OCI-LY1 (cell line): ENCODE results near the gene SELENBP1.

Experiments
- H2AFZ ChIP-seq: fragments of 200-600 bp; sonication (generic), shearing (Covaris generic); 2 replicates; pipeline ENCODE4 v1.6.0; 2014; ENCODE audit warnings: antibody characterized with exemption, mild to moderate bottlenecking, low read length
- H3F3A ChIP-seq: fragments of 200-600 bp; sonication (generic), shearing (Covaris generic); 2 replicates; pipeline ENCODE4 v1.6.0; 2014; ENCODE audit warnings: mild to moderate bottlenecking, antibody characterized with exemption, low read length, moderate library complexity; ENCODE audit not compliant: insufficient read depth
- H3K27ac ChIP-seq: fragments of 200-600 bp; sonication (generic); 2 replicates; pipeline ENCODE4 v1.5.1; 2014; ENCODE audit warnings: low read length, mixed run types, mild to moderate bottlenecking, low read depth; ENCODE audit not compliant: poor library complexity, severe bottlenecking
- H3K27me3 ChIP-seq: fragments of 200-600 bp; sonication (generic); 2 replicates; pipeline ENCODE4 v1.6.0; 2014; ENCODE audit warnings: antibody characterized with exemption, mild to moderate bottlenecking, low read length, moderate library complexity; ENCODE audit not compliant: insufficient read depth
- H3K36me3 ChIP-seq: fragments of 200-600 bp; sonication (generic); 2 replicates; pipeline ENCODE4 v1.6.1; 2014; ENCODE audit warnings: mild to moderate bottlenecking, antibody characterized with exemption, low read length, moderate library complexity, mixed read lengths; ENCODE audit not compliant: insufficient read depth
- H3K4me1 ChIP-seq: fragments of 200-600 bp; sonication (generic); 2 replicates; pipeline ENCODE4 v1.5.1; 2014; ENCODE audit warnings: mild to moderate bottlenecking, low read length, moderate library complexity; ENCODE audit not compliant: insufficient read depth, severe bottlenecking
- H3K4me2 ChIP-seq: fragments of 200-600 bp; sonication (generic), shearing (Covaris generic); 2 replicates; pipeline ENCODE4 v1.6.1; 2014; ENCODE audit warnings: low read length
- H3K4me3 ChIP-seq: fragments of 200-600 bp; sonication (generic); 2 replicates; pipeline ENCODE4 v1.5.1; 2014; ENCODE audit warnings: low read length, low read depth, mild to moderate bottlenecking, mixed read lengths; ENCODE audit not compliant: poor library complexity, severe bottlenecking
- H3K79me2 ChIP-seq: fragments of 200-600 bp; shearing (Covaris generic); 2 replicates; pipeline ENCODE4 v1.6.1; 2016; ENCODE audit warnings: mixed run types, low read length, mixed read lengths; ENCODE audit not compliant: insufficient read depth
- H3K9ac ChIP-seq: fragments of 200-600 bp; sonication (generic), shearing (Covaris generic); 2 replicates; pipeline ENCODE4 v1.6.1; 2014; ENCODE audit warnings: mild to moderate bottlenecking, low read length, mixed read lengths
- H3K9me2 ChIP-seq: fragments of 200-600 bp; sonication (generic), shearing (Covaris generic); 2 replicates; pipeline ENCODE4 v1.6.1; 2014; ENCODE audit warnings: low read depth, mild to moderate bottlenecking, low read length, mixed read lengths
- H3K9me3 ChIP-seq: fragments of 200-600 bp; shearing (Covaris generic); 2 replicates; pipeline ENCODE4 v1.6.1; 2014; ENCODE audit warnings: low read length, mixed read lengths
- H4K20me1 ChIP-seq: fragments of 200-600 bp; sonication (generic), shearing (Covaris generic); 2 replicates; pipeline ENCODE4 v1.6.0; 2016; ENCODE audit warnings: mild to moderate bottlenecking, low read length; ENCODE audit not compliant: insufficient read depth
- EZH2 ChIP-seq: fragments of 200-600 bp; sonication (generic), shearing (Covaris generic); IDR thresholded peaks from 2 replicates; pipeline ENCODE4 v1.8.0; 2017; ENCODE audit warnings: borderline replicate concordance, mixed run types, mild to moderate bottlenecking, antibody characterized with exemption, low read length, moderate library complexity, mixed read lengths
- TF ChIP-seq, protein P1 (sequence below): fragments of 200-600 bp; sonication (generic), shearing (Covaris generic); IDR thresholded peaks from 2 replicates; pipeline ENCODE4 v1.5.1; 2017; ENCODE audit warnings: mild to moderate bottlenecking, antibody characterized with exemption, low read length, moderate library complexity, mixed read lengths

The SELENBP1 gene

DNA sequence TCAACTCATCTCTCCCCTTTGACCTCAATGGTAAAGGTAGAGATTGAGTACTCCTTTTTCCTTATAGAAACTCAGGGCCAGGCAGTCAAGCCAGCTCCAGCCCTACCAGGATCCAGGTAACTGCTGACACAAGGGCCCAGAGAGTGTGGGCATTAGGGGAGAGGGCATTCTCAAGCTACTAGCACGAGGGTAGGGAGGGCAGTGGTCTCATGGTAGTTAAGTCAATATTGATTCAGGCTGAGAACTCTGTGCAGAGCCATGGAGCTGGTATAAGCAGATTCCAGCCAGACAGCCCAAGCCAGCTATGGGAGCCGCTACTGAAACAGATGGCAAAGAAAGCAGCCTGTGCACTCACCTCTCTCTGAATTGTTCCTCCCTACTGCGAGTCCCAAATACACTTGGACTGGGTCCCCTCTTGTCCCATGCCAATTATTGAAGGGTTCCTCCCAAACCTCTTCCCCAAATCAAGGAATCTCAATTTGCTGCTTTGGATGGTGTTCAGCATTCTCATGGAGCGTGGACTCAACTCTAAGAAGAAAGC is 48.0 kb downstream of the SELENBP1 start:
- peaks cover 20% of the 10 kb centered on the region for H3K4me1 ChIP-seq
- H3K36me3 ChIP-seq: peaks cover 40% of the 10 kb centered on the region
- H3K9me3 ChIP-seq: no peaks in the 10 kb centered on the region
- no peaks in the 10 kb centered on the region for H3K9me2 ChIP-seq
- TF ChIP-seq, protein P1, sequence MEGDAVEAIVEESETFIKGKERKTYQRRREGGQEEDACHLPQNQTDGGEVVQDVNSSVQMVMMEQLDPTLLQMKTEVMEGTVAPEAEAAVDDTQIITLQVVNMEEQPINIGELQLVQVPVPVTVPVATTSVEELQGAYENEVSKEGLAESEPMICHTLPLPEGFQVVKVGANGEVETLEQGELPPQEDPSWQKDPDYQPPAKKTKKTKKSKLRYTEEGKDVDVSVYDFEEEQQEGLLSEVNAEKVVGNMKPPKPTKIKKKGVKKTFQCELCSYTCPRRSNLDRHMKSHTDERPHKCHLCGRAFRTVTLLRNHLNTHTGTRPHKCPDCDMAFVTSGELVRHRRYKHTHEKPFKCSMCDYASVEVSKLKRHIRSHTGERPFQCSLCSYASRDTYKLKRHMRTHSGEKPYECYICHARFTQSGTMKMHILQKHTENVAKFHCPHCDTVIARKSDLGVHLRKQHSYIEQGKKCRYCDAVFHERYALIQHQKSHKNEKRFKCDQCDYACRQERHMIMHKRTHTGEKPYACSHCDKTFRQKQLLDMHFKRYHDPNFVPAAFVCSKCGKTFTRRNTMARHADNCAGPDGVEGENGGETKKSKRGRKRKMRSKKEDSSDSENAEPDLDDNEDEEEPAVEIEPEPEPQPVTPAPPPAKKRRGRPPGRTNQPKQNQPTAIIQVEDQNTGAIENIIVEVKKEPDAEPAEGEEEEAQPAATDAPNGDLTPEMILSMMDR: no peak
- TF ChIP-seq EZH2: no peak
- H3K79me2 ChIP-seq: peaks cover 5% of the 10 kb centered on the region; the same call in 1 of the 2 replicates
- no peak overlapping the region for H3K27ac ChIP-seq
- no peaks in the 10 kb centered on the region for H3K27me3 ChIP-seq
- H3K4me3 ChIP-seq: no peak overlapping the region
- H3F3A ChIP-seq: 0 out of 2 replicates have a peak, but pooled peaks cover 4% of the 10 kb centered on the region
- H4K20me1 ChIP-seq: no peaks in the 10 kb centered on the region
- no peak overlapping the region for H2AFZ ChIP-seq
- H3K9ac ChIP-seq: no peak overlapping the region
- H3K4me2 ChIP-seq: no peak overlapping the region

DNA sequence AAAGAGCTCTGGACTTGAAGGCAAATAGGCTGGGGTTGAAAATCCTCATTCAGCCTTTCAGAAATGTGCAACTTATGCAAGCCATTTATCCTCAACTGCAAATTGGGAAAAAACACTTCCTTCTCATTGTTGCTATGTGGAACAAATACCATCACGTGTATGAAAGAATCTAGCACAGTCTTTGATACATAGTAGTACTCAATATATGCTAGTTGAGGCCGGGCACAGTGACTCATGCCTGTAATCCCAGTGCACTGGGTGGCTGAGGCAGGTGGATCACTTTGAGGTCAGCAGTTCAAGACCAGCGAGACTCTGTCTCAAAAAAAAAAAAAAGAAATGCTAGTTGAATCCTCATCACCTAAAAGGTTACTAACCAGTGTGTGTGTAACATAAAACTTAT is 53.5 kb downstream of the SELENBP1 start:
- H4K20me1 ChIP-seq: no peaks in the 10 kb centered on the region
- no peaks in the 10 kb centered on the region for H3F3A ChIP-seq
- no peak overlapping the region for H3K4me2 ChIP-seq
- H3K27me3 ChIP-seq: no peaks in the 10 kb centered on the region
- TF ChIP-seq, protein P1: no peak
- no peak for TF ChIP-seq EZH2
- H3K4me1 ChIP-seq: no peaks in the 10 kb centered on the region
- no peak overlapping the region for H2AFZ ChIP-seq
- no peak overlapping the region for H3K27ac ChIP-seq
- no peak overlapping the region for H3K9ac ChIP-seq
- no peaks in the 10 kb centered on the region for H3K9me3 ChIP-seq
- peaks cover 57% of the 10 kb centered on the region for H3K36me3 ChIP-seq
- H3K4me3 ChIP-seq: no peak overlapping the region
- H3K9me2 ChIP-seq: no peaks in the 10 kb centered on the region
- H3K79me2 ChIP-seq: no peaks in the 10 kb centered on the region

DNA sequence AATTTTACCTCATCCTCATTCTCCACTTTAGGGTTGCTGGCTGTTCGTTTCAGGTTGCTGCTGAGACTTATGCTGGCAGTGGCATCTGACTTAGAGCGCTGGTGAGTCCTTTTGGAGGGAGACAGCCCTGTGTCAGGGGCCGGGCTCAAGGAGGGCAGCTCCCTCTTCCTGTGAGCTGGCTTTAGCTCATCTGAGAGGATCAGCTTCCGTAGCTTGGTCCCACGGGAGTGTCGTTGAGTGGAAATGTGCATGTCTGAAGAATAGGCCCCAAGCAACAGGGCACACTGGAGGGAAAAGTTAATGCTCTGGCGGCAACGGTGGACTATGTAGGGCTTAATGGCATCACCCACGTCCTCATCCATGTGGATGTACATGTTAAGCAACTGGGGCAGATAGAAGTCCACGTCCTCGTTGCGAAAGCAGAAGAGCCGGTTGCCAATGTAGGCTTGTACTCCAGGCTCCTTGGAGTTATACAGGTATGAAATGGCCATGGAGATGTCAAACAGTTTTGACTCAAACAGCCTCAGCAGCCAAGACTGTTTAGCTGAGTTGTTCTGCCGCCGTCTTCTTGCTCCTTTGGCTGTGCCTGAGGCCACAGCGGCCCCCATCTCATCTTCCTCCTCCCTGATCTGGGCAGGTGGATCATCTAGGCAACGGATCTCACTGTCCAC is 56.8 kb downstream of the SELENBP1 start:
- no peaks in the 10 kb centered on the region for H3K27me3 ChIP-seq
- H3K79me2 ChIP-seq: no peaks in the 10 kb centered on the region
- no peaks in the 10 kb centered on the region for H3K4me1 ChIP-seq
- no peaks in the 10 kb centered on the region for H3K9me2 ChIP-seq
- H3K9me3 ChIP-seq: no peaks in the 10 kb centered on the region
- no peaks in the 10 kb centered on the region for H3F3A ChIP-seq
- no peak overlapping the region for H3K4me2 ChIP-seq
- no peak overlapping the region for H3K27ac ChIP-seq
- peaks cover 80% of the 10 kb centered on the region for H3K36me3 ChIP-seq
- TF ChIP-seq, protein P1: no peak
- no peak for TF ChIP-seq EZH2
- H4K20me1 ChIP-seq: no peaks in the 10 kb centered on the region
- no peak overlapping the region for H3K4me3 ChIP-seq
- no peak overlapping the region for H2AFZ ChIP-seq
- no peak overlapping the region for H3K9ac ChIP-seq
